Upper lobe of left lung (tissue), 4 donors: ENCODE measurements around the gene CLDN14.

Experiments
- EP300 ChIP-seq, 4 donors: sonication (generic); formaldehyde crosslinking; IDR thresholded peaks; one replicate each; pipeline ENCODE4 v1.5.1; 2017; ENCODE audit warnings: antibody characterized with exemption in 4 of 4, control low read depth in 2 of 4
- POLR2A ChIP-seq, 4 donors: fragments of 450-650 bp; IDR thresholded peaks; one replicate each; pipeline ENCODE4 v1.5.1; 2016 to 2017; ENCODE audit warnings: antibody characterized with exemption in 4 of 4, mild to moderate bottlenecking in 2 of 4
- TF ChIP-seq, protein P1 (sequence below), 6 experiments: fragments of 450-650 bp in 4 of 6; fragments of 200-600 bp in 2 of 6; sonication (generic) in 2 of 6; IDR thresholded peaks; one replicate each; pipeline ENCODE4 v1.5.1; 2016 to 2019; ENCODE audit warnings: antibody characterized with exemption in 6 of 6

DNA sequence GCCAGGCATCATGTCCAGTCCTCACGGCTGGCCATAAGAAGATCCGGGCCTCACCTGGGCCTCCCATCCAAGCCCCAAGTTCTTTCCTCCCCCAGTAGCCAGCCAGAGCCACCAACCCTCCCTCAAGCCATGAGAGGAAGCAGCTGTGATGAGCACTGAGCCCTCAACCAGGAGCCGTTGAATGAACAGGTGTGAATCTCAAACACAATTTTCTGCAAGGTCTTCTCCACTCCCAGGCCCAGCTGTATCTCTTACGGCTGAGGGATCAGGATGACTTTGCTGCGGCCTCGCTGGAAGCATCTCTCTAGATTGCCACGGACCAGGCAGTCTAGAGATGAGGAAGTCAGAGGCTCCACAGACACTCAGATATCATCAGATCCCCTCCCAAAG is 9.8 kb upstream of the CLDN14 start:
- TF ChIP-seq POLR2A (IDR thresholded peaks at IDR 0.05) (no peak), EP300 (IDR thresholded peaks at IDR 0.05) (no peak)
- TF ChIP-seq, protein P1, sequence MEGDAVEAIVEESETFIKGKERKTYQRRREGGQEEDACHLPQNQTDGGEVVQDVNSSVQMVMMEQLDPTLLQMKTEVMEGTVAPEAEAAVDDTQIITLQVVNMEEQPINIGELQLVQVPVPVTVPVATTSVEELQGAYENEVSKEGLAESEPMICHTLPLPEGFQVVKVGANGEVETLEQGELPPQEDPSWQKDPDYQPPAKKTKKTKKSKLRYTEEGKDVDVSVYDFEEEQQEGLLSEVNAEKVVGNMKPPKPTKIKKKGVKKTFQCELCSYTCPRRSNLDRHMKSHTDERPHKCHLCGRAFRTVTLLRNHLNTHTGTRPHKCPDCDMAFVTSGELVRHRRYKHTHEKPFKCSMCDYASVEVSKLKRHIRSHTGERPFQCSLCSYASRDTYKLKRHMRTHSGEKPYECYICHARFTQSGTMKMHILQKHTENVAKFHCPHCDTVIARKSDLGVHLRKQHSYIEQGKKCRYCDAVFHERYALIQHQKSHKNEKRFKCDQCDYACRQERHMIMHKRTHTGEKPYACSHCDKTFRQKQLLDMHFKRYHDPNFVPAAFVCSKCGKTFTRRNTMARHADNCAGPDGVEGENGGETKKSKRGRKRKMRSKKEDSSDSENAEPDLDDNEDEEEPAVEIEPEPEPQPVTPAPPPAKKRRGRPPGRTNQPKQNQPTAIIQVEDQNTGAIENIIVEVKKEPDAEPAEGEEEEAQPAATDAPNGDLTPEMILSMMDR (IDR thresholded peaks at IDR 0.05), result no peak
